Measurements from ENCODE around the gene HTT-AS.

The HTT-AS gene

DNA sequence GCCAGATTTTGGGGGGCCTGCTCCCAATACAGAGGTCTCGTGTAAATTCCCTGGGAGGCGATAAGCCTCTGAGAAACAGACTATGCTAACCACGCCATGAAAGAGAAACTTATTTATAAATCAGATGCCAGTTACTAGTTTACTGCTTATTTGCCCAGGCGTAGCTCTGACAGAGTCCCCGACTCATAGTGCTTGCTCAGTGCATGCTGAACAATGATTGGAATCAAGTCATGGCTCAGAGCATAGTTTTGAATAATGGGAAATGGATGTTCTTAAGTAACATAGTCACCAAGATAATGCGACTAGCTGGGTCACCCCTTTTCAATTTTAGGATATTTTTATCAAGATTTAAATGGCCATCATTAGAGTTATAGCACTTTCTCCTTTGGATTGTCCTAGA lies 40.0 kb upstream of the HTT-AS start:
- TF ChIP-seq, protein P1, sequence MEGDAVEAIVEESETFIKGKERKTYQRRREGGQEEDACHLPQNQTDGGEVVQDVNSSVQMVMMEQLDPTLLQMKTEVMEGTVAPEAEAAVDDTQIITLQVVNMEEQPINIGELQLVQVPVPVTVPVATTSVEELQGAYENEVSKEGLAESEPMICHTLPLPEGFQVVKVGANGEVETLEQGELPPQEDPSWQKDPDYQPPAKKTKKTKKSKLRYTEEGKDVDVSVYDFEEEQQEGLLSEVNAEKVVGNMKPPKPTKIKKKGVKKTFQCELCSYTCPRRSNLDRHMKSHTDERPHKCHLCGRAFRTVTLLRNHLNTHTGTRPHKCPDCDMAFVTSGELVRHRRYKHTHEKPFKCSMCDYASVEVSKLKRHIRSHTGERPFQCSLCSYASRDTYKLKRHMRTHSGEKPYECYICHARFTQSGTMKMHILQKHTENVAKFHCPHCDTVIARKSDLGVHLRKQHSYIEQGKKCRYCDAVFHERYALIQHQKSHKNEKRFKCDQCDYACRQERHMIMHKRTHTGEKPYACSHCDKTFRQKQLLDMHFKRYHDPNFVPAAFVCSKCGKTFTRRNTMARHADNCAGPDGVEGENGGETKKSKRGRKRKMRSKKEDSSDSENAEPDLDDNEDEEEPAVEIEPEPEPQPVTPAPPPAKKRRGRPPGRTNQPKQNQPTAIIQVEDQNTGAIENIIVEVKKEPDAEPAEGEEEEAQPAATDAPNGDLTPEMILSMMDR (IDR thresholded peaks at IDR 0.05; ENCODE audit: low read length), result no peak
- no peak for TF ChIP-seq EZH2 (IDR thresholded peaks at IDR 0.05; ENCODE audit: borderline replicate concordance, low read length)
- Histone ChIP-seq H3K9me2 (ENCODE audit: low read depth, low read length) (no peaks in the 10 kb centered on the region), H3K27me3 (ENCODE audit: insufficient read depth, low read length) (no peaks in the 10 kb centered on the region), H3K36me3 (ENCODE audit: insufficient read depth, low read length) (peaks cover 45% of the 10 kb centered on the region), H3K4me1 (ENCODE audit: insufficient read depth, low read length, severe bottlenecking) (no peaks in the 10 kb centered on the region), H3F3A (ENCODE audit: insufficient read depth, low read length) (no peaks in the 10 kb centered on the region), H2AFZ (ENCODE audit: low read length) (no peak overlapping the region), H3K4me2 (ENCODE audit: low read length) (no peak overlapping the region), H3K27ac (ENCODE audit: low read depth, low read length, poor library complexity, severe bottlenecking) (no peak overlapping the region), H3K9me3 (ENCODE audit: low read length) (no peaks in the 10 kb centered on the region), H3K79me2 (ENCODE audit: insufficient read depth, low read length) (no peaks in the 10 kb centered on the region), H3K4me3 (ENCODE audit: low read depth, low read length, poor library complexity, severe bottlenecking) (no peak overlapping the region), H3K9ac (ENCODE audit: low read length) (no peak overlapping the region), H4K20me1 (ENCODE audit: insufficient read depth, low read length) (no peaks in the 10 kb centered on the region)

DNA sequence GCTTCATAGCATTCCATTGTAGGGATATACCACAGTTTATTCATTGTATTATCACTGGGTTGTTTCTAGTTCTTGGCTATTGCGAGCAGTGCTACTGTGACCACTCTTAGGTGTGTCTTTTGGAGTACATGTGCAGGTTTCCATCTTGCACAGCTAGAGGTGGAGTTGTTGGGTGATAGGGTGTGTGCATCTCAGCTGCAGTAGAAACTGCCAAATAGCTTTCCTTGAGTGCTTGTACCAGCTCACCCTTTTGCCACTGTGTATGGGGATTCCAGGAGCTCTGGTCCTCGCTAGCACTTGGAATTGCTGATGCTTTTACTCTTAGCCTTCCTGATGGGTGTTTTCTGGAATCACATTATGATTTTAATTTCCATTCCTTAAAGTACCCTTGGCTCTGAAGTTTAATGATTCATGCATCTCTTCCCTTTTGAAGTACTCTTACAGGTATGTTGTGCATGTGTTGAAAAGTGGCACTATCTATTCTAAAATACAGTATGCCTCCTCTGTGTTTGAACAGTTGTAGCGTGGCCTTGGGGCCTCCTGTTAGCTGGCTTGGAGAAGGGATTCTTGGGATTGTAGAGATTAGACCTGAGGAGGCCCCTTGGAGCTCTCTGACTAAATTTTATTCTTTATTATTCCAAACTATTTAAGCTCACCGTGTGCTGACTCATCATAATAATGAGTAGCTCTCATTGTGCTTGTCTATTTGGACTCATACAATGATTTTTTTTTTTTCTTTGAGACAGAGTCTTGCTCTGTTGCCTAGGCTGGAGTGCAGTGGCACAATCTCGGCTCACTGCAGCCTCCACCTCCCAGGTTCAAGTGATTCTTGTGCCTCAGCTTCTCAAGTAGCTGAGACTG lies 38.5 kb upstream of the HTT-AS start:
- H3K79me2 ChIP-seq (ENCODE audit: insufficient read depth, low read length), result no peaks in the 10 kb centered on the region
- H3K27ac ChIP-seq (ENCODE audit: low read depth, low read length, poor library complexity, severe bottlenecking), result no peak overlapping the region
- H4K20me1 ChIP-seq (ENCODE audit: insufficient read depth, low read length), result no peaks in the 10 kb centered on the region
- H3K4me3 ChIP-seq (ENCODE audit: low read depth, low read length, poor library complexity, severe bottlenecking), result no peak overlapping the region
- no peak overlapping the region for H3K4me2 ChIP-seq (ENCODE audit: low read length)
- H3K27me3 ChIP-seq (ENCODE audit: insufficient read depth, low read length), result no peaks in the 10 kb centered on the region
- TF ChIP-seq, protein P1 (IDR thresholded peaks at IDR 0.05; ENCODE audit: low read length), result no peak
- TF ChIP-seq EZH2 (IDR thresholded peaks at IDR 0.05; ENCODE audit: borderline replicate concordance, low read length), result no peak
- H3K9me2 ChIP-seq (ENCODE audit: low read depth, low read length), result no peaks in the 10 kb centered on the region
- no peaks in the 10 kb centered on the region for H3K4me1 ChIP-seq (ENCODE audit: insufficient read depth, low read length, severe bottlenecking)
- H3F3A ChIP-seq (ENCODE audit: insufficient read depth, low read length), result no peaks in the 10 kb centered on the region
- no peak overlapping the region for H3K9ac ChIP-seq (ENCODE audit: low read length)
- H2AFZ ChIP-seq (ENCODE audit: low read length), result no peak overlapping the region
- H3K36me3 ChIP-seq (ENCODE audit: insufficient read depth, low read length), result peaks cover 50% of the 10 kb centered on the region
- no peaks in the 10 kb centered on the region for H3K9me3 ChIP-seq (ENCODE audit: low read length)

DNA sequence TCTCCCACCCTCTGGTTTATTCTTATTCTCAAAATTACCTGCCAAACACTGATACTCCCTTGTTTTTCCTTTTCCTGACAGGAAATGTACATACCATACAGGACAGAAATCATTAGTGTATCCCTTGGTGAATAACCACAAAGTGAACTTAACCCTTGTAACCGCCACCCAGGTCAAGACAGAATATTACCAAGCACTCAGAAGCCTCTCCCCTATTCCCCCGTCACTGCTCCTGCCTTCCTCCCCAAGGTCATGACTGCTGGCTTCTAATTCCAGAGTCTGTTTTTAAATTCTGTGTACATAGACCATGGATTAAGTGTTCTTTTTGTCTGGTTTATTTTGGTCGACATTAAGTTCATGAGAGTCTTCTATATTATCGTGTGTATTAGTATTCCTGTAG lies 37.9 kb upstream of the HTT-AS start:
- Histone ChIP-seq H3K9me3 (ENCODE audit: low read length) (no peaks in the 10 kb centered on the region), H3K36me3 (ENCODE audit: insufficient read depth, low read length) (peaks cover 56% of the 10 kb centered on the region), H3F3A (ENCODE audit: insufficient read depth, low read length) (no peaks in the 10 kb centered on the region), H3K27me3 (ENCODE audit: insufficient read depth, low read length) (no peaks in the 10 kb centered on the region), H3K4me2 (ENCODE audit: low read length) (no peak overlapping the region), H3K4me1 (ENCODE audit: insufficient read depth, low read length, severe bottlenecking) (no peaks in the 10 kb centered on the region), H3K9ac (ENCODE audit: low read length) (no peak overlapping the region), H3K9me2 (ENCODE audit: low read depth, low read length) (no peaks in the 10 kb centered on the region), H3K4me3 (ENCODE audit: low read depth, low read length, poor library complexity, severe bottlenecking) (no peak overlapping the region), H4K20me1 (ENCODE audit: insufficient read depth, low read length) (no peaks in the 10 kb centered on the region), H2AFZ (ENCODE audit: low read length) (no peak overlapping the region), H3K79me2 (ENCODE audit: insufficient read depth, low read length) (no peaks in the 10 kb centered on the region), H3K27ac (ENCODE audit: low read depth, low read length, poor library complexity, severe bottlenecking) (no peak overlapping the region)
- TF ChIP-seq EZH2 (IDR thresholded peaks at IDR 0.05; ENCODE audit: borderline replicate concordance, low read length), result no peak
- TF ChIP-seq, protein P1 (IDR thresholded peaks at IDR 0.05; ENCODE audit: low read length), result no peak

Data from OCI-LY1 (cell line).